ENCODE data around the gene PDPN.

Gene PDPN

GRCh38 chr1:13666317-13666716 lies 82.7 kb downstream of the PDPN start:
- in situ Hi-C loops (cut with MboI; ENCODE audit: low sequenced_read_pairs, unreplicated experiment) = loop anchor here (10.0 to 25.0 kb wide), 2 partner anchors 138 to 296 kb away; no protein-coding TSS in a partner anchor
- DNase-seq (ENCODE audit: low spot score) = no peak

More at GRCh38 chr1:13666317-13666716, 82.7 kb downstream of the PDPN start:
- TF ChIP-seq CTCF (IDR thresholded peaks at IDR 0.05; ENCODE audit: borderline replicate concordance, control extremely low read depth, extremely low read depth, insufficient read depth, missing control alignments) = no peak
